HG03139 (cell line): ENCODE results near the gene IKBKE.

ENCODE experiments used
- ATAC-seq: cut with Tn5 transposase; IDR thresholded peaks from one replicate; pipeline ENCODE4 v1.9.1; 2021; ENCODE audit not compliant: unreplicated experiment

The IKBKE gene

DNA sequence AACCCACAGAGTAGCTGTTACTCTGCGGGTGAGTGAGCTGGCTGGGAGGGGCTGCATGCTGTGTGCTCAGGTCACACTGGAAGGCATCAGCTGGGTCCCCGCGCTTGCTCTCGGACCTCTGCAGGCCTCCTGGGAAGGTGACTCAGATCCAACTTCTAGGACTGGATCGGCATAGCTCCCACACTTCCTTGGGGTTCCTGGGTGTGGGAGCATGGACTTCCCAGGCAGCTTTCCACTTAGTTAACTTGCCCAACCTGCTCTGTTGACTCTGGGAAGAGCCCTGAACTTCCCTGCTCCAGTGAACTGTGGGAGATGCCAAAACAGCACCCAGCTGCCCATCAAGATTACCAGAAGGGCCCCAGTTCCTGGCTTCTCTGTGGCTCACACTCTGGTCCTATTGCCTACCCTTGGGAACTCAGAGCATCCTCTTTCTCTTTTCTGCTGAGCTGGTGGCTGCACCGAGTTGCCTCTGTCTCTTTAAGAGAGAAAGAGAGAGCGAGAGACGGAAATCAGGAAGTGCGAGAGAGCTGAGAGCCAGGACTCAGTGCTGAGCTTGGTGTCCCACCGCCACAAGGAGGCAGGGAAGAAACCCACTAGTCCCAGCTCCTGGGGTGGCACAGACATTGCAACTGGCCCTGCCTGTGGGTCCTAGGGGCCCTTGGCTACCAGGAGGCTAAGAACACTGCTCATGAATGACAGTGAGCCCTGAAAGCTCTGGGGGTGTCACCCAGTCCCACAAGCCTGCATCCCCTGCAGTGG, at the start of gene IKBKE:
Gene IKBKE, plus strand, starts transcription at position 544 of the 759 bp plus-strand sequence. CDS start 2,752 bp downstream, outside the sequence.
- ATAC-seq = peak; percentile 47

DNA sequence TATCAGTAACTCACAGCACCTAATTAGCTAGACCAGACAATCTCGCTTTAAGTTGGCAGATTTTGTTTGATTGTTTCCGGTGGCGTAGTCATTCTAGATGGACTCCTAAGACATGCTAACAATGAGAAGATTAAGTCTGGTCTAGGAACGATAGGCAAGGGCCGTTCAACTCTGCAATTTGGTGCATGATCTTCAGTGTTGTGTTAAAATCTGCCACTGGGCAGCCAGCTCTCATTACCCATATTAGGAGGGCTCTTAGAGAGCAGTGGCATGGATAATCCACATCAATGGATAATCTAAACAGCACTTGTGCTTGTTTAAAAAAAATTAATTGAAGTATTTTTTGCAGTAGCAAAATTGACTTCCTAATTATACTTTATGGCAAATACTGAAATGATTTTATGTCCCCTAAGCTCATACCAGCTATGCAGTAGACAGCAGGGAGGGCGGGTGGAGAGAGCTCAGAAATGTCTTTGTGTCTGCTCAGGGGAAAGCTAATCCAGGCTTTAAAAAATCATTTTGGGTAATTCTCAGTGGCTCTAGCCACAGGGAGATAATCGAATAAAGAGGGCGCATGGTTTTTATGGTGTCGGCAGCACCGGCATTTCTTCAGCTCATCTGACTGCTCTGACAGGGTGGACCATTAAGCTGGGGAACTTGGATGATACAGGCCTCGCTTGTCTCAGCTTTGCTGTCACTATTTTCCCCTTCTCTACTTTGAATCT, 48.5 kb upstream of the IKBKE start:
- ATAC-seq = no peak

GRCh38 chr1:206422525-206422924, 47.8 kb upstream of the IKBKE start:
- no peak for ATAC-seq

- no peak for ATAC-seq
Observed at GRCh38 chr1:206427291-206427690, 43.0 kb upstream of the IKBKE start.

DNA sequence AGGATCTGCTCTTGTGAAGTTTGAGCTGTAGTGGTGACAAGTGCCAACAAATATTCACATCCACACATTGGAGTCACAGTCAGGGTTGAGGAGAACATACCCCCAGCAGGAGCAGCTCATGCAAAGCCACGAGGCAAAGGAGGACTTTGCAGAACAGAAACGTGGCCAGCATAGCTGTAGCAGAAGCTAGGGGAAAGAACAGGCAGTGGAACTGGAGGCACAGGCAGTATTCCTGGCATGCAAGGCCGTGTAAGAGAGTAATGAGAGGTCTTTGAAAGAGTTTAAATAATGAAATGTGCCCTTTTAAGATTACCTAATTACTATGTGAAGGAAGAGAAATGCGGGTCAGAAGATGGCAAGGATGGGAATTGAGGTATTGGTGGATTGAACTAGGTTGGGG, 40.9 kb upstream of the IKBKE start:
- no peak for ATAC-seq

GRCh38 chr1:206430031-206430983, 40.0 kb upstream of the IKBKE start:
- peak; percentile 92 for ATAC-seq

DNA sequence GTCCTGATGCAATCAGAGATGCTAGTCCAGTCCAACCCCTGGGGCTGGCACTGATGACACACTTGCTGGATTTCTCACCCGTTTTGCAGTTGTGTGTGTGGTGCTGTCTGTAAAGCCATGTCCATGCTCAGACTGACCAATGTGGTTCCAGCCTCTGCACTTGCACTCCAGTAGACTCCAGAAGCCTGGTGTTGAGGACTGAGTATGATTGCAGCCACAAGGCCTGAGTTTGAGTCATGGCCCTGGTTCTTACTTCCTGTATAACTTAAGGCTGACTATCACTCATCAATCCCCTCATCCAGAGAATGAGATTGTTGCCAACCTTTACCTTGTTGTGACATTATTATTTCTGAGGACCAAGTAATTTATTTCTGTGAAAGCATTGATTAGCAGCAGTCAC, 34.8 kb upstream of the IKBKE start:
- no peak for ATAC-seq

DNA sequence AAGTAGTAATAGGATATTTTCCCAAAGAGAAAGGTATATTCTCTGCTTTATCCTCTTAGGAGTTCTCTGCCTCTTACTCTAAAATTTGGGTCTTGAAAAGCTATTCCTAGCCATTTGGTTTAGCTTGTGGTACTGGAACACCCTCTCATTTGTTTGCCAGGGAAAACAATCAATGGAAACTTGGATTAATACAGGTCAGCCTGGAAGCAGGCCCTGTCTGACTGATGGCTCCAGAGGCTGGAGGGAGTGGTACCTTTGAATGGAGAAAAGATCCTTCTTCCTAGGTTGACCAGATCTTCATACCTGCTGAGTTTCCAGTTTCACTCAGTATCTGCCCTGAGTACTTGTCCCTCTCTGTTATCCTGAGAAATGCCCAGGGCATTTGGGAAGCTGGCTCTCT, 31.7 kb upstream of the IKBKE start:
- ATAC-seq = no peak

DNA sequence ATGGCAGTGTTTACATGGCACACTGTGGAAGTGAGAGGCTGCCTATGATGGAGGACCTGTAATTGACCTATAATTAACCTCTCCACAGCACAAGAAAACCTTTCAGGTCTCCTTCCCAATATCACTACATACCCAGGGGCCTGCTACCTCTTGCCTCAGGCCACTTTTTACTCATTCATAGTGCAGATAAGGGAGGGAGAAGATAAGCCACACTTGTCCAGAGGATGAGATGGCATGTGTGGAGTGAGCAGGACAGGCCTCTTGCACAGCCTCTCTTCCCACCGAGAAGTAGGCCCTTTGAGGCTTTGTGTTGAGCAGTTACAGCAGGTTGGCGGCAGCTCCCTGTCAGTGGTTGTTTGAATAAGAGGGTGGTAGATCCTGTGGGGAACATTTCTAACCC, 31.1 kb upstream of the IKBKE start:
- ATAC-seq = no peak

- no peak for ATAC-seq
Observed at GRCh38 chr1:206441336-206441967, 28.8 kb upstream of the IKBKE start.

DNA sequence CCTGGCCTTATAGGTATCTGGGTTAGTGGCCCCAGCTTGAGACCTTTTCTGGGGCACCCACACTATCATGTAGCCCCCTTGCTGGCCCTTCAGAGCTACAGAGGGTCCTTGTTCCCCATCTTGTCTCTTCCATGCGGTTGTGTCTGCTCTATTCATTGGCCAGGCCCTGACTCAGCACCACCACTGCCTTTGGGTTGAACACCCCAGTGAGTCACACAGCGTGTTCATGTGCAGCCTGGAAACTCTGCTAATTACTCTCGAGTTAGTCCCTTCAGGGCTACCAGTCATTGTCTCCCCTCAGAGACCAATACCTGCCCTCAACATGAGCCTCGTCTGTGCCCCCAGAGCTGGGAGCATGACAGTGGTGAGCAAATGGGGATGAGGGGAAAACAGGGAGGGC, 28.2 kb upstream of the IKBKE start:
- ATAC-seq = no peak

- ATAC-seq = no peak
Observed at GRCh38 chr1:206445116-206445515, 25.2 kb upstream of the IKBKE start.

DNA sequence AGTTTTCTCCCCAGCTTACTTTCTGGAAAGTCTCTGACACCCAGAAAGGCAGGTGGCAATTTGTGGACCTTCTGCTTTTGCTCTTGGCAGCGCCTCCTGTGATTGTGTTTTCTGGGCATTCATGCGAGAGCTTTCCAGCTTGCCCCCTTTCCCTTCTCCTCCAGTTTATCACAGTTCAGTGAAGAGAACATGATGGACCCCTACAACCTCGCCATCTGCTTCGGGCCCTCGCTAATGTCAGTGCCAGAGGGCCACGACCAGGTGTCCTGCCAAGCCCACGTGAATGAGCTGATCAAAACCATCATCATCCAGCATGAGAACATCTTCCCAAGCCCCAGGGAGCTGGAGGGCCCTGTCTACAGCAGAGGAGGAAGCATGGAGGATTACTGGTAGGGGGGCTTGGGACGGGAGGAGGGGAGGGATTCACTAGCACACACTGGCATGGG, 24.3 kb upstream of the IKBKE start:
- ATAC-seq = no peak

DNA sequence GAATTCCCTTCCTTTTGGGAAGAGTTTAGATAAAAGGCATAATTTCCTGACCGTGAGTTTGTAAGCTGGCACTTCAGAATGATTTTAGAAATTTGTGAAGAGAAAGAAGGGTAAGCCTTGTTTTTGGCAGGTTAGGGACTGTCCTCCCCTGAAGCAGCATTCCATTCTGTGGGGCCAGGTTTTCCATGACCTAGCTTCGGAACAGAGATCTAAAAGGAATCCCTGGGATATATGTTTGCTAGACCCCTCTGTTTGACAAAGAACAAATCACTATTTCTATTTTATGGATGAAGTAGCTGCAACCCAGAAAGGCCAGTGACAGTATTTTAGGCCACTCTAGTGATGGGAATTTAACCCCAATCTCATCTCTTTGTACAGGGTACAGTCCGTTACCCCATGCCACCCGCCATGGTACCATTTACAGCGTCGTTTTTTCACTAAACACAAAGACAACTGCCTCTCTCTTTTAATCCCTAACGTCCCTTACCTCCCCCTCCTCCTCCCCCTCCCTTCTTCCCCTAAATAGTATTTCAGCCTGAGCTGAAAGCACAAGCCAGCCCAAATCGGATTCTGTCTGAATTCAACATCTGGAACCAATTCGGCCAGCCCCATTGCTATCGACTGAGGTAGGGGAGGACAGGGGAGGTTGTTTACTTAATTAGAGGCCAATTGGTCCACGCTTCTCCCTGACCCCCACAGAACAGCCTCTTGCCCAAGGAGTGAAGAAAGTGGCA, 23.4 kb upstream of the IKBKE start:
- ATAC-seq = no peak

DNA sequence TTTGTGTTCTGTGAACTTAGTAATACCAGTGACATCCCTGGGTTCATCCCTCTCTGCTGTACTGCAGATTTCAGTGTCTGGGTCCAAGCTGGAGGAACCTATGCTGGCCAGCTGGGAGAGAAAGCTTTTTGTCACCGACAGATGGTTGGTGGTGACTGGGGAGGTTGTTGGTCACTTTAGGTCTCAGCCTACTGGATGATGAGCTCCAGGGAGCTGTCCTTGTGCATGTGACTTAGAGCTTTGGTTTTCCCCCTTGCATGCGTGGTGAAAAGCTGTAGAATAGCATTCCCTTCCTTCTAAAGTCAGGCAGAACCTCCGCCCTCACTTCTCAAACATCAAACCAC, 22.9 kb upstream of the IKBKE start:
- ATAC-seq = no peak

DNA sequence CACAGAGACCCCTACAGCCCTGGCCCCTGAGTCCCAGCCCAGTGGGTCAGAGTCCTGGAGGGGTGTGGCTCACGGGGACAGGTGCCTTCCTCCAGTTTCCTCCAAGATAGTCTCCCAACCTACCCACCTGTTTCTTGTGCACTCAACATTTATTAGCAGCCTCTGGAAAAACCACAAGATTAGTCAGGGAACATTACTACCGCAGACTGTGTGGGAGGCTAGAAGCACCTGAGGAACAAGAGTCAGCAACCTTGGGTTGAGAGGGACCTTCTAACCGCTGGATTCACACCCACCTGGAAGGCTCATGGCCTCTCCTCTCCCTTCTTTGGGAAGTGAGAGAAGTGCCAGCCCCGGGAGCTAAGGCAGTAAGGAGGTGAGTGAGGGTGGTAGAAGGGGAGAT, 22.5 kb upstream of the IKBKE start:
- ATAC-seq = no peak

DNA sequence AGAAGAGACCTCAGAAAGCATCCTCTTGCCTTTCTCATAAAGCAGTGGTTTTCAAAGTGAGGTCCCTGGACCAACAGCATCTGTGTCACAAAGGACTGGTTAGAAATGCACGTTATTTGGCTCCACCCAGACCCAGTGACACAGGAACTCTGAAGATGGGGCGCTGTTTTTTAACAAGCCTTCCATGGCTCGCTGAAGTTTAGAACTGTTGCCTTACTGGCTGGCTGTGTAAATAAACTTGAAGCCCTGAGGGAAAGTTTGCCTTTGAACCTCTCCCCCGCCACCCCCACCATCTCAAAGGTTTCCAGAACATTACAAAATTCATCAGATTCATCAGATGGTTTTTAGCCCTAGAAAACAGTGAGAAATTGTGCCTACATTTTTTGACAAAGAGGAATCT, 21.8 kb upstream of the IKBKE start:
- no peak for ATAC-seq

DNA sequence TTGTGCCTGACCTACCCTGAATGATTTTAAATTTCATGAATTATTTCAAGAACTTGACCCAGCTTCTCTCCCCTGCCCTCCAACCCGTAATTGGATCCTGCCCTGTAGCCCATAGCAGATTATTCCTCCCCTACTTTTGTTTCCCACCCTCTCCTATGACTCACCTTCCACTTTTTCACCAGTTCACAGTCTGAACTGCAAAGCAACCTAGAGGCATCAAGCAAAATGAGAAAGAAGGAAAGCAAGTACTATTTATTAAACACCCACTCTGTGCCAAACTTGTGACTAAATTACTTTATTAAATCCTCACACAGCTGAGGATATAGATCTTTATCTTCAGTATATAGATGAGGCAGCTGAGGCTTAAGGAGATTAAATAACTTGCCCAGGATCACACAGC, 20.7 kb upstream of the IKBKE start:
- ATAC-seq = no peak

DNA sequence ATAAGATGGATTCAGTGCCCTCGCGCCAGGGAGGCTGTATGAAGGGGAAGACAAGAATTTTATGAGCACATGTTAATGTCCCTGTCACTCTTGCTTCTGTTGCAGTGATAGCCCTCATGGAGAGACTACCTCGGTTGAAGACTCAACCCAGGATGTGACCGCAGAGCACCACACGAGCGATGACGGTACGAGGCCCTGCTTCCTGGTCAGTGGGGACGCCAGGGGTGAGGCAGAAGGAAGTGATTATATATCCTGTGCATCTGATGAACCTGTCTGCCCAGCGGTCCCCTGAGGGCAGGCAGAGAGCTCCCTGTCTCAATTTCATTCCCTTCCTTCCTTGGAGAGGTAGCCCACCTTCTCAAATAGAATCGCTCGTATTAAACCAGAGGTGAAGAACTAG, 20.0 kb upstream of the IKBKE start:
- no peak for ATAC-seq

DNA sequence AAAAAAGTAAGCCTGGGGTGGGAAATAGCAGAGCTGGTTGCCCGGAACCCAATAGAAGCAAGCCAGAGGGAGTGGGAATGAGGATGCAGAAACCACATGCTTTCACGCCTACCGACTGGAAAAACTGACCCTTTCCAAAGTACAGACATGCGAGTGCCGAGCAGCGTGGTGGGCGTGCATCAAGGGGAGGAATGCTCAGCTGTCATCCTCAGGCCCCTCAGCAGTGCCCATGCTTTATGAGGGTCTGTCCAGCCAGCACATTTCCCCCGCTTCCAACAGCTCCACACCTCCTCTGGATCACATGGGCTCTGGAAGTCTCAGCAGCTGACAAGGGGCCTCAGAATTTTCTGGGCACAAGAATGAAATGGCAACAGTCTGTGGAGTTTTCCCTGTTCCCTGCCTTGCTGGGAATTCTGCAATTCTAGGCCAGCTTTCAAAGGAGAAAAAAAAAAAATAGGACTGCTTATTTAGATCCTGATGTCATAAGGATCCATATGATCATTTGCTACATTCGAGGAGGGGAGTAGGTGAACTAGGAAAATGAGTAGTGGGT, 19.1 kb upstream of the IKBKE start:
- no peak for ATAC-seq
